ENCODE results near the gene MPPED1. TPM values are rescaled to one million over a fixed set of nuclear protein-coding genes. Genes with fewer than 3 reads are reported as not detected.

The MPPED1 gene
- total and polyA plus RNA-seq, 2 of the 13 experiments (the other 11 are each of a cell fraction or from before 2014, with no cell fraction given) = 0.77 TPM; not detected in 1

DNA sequence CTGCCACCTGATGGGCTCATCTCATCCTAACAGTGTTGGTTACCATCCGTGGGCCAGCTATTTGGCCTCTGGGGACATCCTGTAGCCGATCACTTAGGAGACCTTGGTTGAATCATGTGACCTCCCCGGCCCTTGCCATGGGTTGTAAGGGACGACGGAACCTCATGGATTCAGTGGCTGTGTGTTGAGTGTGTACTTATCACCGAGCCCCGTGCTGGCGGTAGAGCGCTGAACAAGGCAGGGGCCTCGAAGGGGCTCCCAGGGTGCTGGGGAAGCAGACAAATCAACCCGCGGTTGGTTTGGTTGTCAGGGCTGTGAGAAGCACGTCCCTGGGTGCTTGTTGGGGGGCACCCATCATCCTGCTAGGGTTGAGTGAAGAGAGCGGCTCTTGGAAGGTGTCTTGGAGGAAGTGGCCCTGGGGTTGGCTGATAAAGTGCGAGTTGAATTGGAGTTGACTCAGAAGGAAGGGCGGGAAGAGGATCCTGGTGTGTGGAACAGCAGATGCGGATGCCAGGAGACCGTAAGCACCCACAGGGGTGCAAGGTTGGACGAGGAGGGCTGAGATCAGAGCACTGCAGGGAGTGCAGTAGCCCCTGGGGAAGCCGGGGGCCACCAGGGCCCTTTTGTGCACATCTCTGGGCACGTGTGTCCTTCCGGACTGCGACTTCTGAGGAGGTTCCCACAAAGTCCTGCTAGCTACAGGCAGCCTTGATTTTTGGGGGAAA, 53.6 kb downstream of the MPPED1 start (continued):
- TF ChIP-seq E2F1 (CRISPR knock-in tag; IDR thresholded peaks at IDR 0.05) (no peak), SNAPC2 (CRISPR knock-in tag; IDR thresholded peaks at IDR 0.05) (no peak), RFXANK (CRISPR knock-in tag; IDR thresholded peaks at IDR 0.05) (no peak)

DNA sequence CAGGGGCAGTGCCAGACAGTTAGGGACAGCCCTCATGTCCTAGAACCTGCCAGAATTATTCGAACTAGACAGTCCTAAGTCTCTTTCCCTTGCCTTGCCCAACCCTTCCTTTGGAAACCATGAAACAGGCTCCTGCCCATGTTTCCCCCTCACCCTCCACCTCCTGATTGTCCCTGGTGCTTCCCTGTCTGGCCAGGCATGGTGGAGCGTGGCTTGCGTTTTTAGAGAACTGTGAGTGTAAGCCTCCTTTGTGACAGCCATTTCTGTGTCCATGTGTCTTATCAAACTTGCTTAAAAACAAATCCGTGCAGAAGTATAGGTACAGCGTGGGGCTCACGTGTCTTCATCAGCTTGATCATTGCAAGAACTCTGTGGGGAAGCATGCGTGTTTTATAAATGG, 54.9 kb downstream of the MPPED1 start:
- ChIA-PET CTCF (ENCODE audit: low intra/inter-chr PET ratio, low total read pairs) (no interaction called here), POLR2A (no interaction called here)
- Histone ChIP-seq H4K20me1 (ENCODE audit: insufficient read depth, low read length) (no peaks in the 10 kb centered on the region), H3K27me3 (ENCODE audit: control insufficient read depth in 1 of 2, insufficient read depth in 2 of 2, low read length in 2 of 2) (peaks cover 1 to 21% of the 10 kb centered on the region in 2 experiments; a peak in 2 of 5 replicates), H3K27ac (ENCODE audit: extremely low read length, insufficient read depth, low read length) (no peak overlapping the region), H3K4me2 (ENCODE audit: low read depth, low read length) (no peak overlapping the region), H3K79me2 (ENCODE audit: insufficient read depth, low read length) (no peaks in the 10 kb centered on the region), H3K9me3 (ENCODE audit: low read length) (no peaks in the 10 kb centered on the region), H2AFZ (ENCODE audit: low read length) (no peak overlapping the region), H3K4me3 (replicated peaks in 1 of 3; ENCODE audit: insufficient read depth in 1 of 3, low read depth in 2 of 3, low read length in 3 of 3) (no peak overlapping the region), H3K9ac (ENCODE audit: insufficient read depth, low read depth, low read length) (no peak overlapping the region), H3K4me1 (ENCODE audit: insufficient read depth, low read length) (no peaks in the 10 kb centered on the region), H3K36me3 (replicated peaks in 1 of 2; ENCODE audit: control insufficient read depth in 1 of 2, insufficient read depth in 2 of 2, low read length in 2 of 2) (no peaks in the 10 kb centered on the region)
- FAIRE-seq = no peak
- in situ Hi-C loops (cut with HindIII; ENCODE audit: extremely low pct_ligation_motif_present, low pct_unique_long_range_greater_than_20kb) (no loop called here), intact Hi-C loops (cut with micrococcal nuclease; ENCODE audit: unreplicated experiment) (no loop called here)
- no peak for DNase-seq (ENCODE audit: low spot score)
- 14% methylated on average over 7 of the region's 7 CpGs for WGBS (ENCODE audit: low lambda C conversion rate)
- BruUV-seq (replicated peaks) = no TSS peak
- no peak for ATAC-seq
- TF ChIP-seq CBX1 (IDR thresholded peaks at IDR 0.05; ENCODE audit: low read depth) (no peak), ZNF644 (CRISPR knock-in tag; IDR thresholded peaks at IDR 0.05; ENCODE audit: low read depth) (no peak), ZNF773 (CRISPR knock-in tag; IDR thresholded peaks at IDR 0.05; ENCODE audit: borderline replicate concordance) (no peak), ZNF446 (CRISPR knock-in tag; IDR thresholded peaks at IDR 0.05) (no peak), HINFP (CRISPR knock-in tag; IDR thresholded peaks at IDR 0.05; ENCODE audit: low read depth) (no peak), ZNF639 (CRISPR knock-in tag; conservative IDR thresholded peaks at IDR 0.05) (no peak), CREB3 (CRISPR knock-in tag; IDR thresholded peaks at IDR 0.05) (no peak), CHD4 (IDR thresholded peaks at IDR 0.05; ENCODE audit: borderline replicate concordance, low read length) (no peak)
- TF ChIP-seq, protein P1, sequence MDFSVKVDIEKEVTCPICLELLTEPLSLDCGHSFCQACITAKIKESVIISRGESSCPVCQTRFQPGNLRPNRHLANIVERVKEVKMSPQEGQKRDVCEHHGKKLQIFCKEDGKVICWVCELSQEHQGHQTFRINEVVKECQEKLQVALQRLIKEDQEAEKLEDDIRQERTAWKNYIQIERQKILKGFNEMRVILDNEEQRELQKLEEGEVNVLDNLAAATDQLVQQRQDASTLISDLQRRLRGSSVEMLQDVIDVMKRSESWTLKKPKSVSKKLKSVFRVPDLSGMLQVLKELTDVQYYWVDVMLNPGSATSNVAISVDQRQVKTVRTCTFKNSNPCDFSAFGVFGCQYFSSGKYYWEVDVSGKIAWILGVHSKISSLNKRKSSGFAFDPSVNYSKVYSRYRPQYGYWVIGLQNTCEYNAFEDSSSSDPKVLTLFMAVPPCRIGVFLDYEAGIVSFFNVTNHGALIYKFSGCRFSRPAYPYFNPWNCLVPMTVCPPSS (IDR thresholded peaks at IDR 0.05) = no peak
- TF ChIP-seq, protein P2, sequence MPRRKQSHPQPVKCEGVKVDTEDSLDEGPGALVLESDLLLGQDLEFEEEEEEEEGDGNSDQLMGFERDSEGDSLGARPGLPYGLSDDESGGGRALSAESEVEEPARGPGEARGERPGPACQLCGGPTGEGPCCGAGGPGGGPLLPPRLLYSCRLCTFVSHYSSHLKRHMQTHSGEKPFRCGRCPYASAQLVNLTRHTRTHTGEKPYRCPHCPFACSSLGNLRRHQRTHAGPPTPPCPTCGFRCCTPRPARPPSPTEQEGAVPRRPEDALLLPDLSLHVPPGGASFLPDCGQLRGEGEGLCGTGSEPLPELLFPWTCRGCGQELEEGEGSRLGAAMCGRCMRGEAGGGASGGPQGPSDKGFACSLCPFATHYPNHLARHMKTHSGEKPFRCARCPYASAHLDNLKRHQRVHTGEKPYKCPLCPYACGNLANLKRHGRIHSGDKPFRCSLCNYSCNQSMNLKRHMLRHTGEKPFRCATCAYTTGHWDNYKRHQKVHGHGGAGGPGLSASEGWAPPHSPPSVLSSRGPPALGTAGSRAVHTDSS (CRISPR knock-in tag; conservative IDR thresholded peaks at IDR 0.05) = no peak
- TF ChIP-seq, protein P3, sequence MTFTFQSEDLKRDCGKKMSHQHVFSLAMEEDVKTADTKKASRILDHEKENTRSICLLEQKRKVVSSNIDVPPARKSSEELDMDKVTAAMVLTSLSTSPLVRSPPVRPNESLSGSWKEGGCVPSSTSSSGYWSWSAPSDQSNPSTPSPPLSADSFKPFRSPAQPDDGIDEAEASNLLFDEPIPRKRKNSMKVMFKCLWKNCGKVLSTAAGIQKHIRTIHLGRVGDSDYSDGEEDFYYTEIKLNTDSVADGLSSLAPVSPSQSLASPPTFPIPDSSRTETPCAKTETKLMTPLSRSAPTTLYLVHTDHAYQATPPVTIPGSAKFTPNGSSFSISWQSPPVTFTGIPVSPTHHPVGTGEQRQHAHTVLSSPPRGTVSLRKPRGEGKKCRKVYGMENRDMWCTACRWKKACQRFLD (CRISPR knock-in tag; IDR thresholded peaks at IDR 0.05; ENCODE audit: borderline replicate concordance) = no peak
